Head of caudate nucleus (tissue), 42 donors: ENCODE data around the gene UQCRHL.
A peak's percentile ranks its signal among the peaks of the same experiment; 100 is the strongest.

Experiments used
- DNase-seq, 42 donors: peaks; one replicate each; pipeline versions ENCODE4 v3.0.0 to v3.0.0-alpha.2; 2020 to 2021; ENCODE audit warnings: mixed read lengths in 7 of 42
- intact Hi-C: fragments of 100-400 bp; cut with DNase I; formaldehyde crosslinking; loops from one replicate; pipeline ENCODE4 v1.15.0; 2022

Gene UQCRHL

DNA sequence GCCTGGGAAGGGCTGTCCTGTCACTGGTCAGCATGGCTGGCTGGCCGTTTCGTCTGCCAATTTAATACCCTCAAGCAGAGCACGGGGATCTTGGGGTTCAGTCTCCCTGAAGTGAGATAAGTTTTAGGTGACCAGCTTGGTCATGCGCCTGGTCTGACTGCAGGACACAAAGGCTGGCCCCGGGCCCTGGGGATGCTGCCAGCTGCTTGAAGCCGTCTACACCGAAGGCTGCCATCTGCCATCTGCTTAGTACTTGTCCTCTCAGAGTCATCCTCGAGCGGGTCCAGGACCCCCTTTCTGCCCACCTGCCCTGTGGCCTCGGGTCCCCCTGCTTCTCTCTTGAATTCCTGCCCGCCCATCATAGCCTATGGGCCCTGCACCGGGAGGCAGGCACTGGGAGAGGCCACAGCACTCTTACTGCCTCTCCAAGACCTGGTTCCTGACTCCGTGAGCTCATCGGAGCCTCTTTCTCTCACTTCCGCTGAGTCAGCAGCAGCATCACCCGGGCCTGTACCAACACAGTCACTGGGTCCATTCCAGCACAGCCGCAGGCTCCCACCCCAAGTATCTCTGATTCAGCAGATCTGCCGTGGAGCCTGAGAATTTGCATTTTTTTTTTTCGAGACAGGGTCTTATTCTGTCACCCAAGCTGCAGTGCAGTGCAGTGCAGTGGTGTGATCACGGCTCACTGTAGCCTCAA lies 41.8 kb downstream of the UQCRHL start:
- DNase-seq, result peak in 9 of 42 donors; percentile 11 to 60 (median 30)
- intact Hi-C loops, result no loop called here

GRCh38 chr1:15764890-15765289 lies 42.6 kb downstream of the UQCRHL start:
- intact Hi-C loops, result no loop called here

GRCh38 chr1:15764269-15764764 lies 43.1 kb downstream of the UQCRHL start:
- intact Hi-C loops, result no loop called here
- DNase-seq, result no peak

More at GRCh38 chr1:15764890-15765289, 42.6 kb downstream of the UQCRHL start:
- DNase-seq, result no peak

DNA sequence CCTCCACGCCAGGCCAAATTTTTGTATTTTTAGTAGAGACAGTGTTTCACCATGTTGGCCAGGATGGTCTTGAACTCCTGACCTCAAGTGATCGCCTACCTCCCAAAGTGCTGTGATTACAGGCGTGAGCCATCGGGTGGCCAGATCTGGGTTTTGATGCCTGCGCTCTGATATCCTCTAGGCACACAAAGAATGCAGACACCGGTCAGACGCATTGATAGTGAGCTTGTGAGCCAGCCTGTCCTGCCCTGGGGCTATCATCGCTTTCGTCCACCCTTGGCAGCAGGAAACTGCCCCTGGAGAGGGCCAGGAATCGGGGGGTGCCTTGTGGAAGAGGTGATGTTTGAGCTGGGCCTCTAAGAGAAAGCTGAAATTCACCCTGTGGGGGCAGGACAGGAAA lies 44.9 kb downstream of the UQCRHL start:
- intact Hi-C loops, result no loop called here

GRCh38 chr1:15761366-15762128 lies 45.9 kb downstream of the UQCRHL start:
- no peak for DNase-seq
- intact Hi-C loops, result no loop called here

More for the DNA sequence above, 44.9 kb downstream of the UQCRHL start:
- DNase-seq, result no peak

DNA sequence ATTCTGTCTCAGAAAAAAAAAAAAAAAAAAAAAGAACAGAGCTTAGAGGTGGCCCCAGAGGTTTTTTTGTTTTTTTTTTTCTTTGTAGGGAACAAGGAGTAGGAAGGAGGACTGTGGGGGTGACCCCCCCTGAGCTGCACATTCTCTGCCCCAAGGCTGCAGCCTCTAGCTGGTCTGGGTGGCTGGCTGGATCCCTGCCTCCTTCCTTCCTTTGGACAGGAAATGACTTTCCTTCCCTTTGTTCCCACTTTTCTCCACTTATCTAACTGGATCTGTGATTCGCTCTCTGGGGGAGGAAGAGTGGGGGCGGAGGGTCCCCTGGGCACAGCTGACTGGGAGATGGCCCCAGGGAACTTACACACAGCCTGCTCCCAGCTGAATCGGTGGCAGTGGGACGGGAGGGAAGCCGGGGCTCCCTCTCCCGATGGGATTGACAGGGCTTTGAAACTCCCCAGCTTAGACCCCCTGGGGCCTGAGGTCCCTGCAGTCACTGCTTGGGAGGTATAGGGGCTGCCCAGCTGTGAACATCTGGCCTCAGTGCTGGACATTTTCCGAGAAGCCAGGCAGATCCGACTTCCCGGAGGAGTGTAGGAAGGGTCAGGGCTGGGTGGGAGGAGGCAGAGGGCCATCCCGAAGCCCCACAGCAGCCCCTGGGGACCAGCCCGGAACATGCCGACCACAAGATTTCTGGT lies 46.8 kb downstream of the UQCRHL start:
- no peak for DNase-seq
- intact Hi-C loops, result no loop called here

DNA sequence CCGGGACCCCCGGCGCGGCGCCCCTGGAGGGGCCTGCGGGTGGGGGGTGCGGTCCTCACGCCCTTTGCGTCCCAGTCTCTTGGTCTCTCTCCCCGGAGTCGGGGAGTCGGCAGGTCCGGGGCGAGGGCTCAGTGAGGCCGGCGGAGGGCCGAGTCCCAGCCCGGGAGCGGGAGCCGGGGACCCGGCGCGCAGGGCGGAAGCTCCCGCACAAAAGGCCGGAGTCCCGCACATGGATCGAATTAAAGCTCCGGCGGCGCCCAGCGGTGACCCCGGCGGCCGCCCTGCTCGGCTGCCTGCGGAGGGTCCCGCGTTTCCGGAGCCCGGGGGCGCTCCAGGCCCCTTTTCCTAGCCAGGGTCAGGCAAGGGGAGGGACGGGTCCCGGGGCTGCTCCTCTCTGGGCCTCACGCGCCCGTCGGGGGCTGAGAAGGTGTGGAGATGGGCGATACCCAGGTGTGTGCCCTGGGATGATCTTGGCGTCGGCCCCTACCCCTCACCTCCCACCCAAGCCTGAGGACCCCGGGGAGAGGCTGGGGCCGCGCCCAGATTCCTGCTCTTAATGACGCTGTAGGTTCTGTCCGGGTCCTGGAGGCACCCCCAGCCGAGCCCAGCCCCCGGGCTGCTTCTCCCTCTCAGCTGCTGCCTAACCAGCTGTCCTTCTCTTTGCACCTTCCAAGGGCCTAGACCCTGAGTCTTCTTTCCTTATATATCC lies 48.3 kb downstream of the UQCRHL start:
- intact Hi-C loops, result no loop called here
- DNase-seq, result no peak

DNA sequence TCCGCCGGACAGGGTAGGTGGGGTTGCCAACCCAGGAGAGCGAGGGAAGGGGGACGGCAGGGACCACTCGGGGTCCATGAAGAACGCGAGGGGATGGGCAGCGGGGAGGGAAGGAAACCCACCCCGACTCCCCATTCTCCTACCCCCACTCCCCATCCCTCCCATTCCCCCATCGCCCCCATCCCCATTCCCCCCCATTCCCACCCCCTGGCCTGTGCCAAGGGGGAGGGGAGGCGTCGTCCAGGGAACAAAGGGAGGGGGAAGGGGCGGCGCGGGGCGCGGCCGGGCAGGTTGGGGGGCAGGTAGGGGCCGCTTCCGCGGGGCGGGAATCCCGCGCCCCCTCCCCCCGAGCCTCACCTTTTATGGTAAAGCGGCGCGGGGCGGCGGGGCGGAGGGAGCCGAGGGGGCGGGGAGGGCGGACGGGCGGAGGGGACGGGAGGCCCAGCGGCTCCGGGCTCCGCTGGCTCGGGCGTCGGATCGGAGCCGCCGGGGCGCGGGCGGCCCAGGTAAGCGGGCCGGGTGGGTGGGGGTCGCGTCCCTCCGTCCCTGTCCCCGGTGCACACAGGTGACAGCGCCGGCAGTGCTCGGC lies 49.0 kb downstream of the UQCRHL start, which contains the start of gene FBLIM1:
TSS of gene FBLIM1 (plus strand) at position 453 of the 589 bp plus-strand sequence. CDS start 6,189 bp downstream, outside the sequence.
- intact Hi-C loops, result no loop called here
- no peak for DNase-seq

DNA sequence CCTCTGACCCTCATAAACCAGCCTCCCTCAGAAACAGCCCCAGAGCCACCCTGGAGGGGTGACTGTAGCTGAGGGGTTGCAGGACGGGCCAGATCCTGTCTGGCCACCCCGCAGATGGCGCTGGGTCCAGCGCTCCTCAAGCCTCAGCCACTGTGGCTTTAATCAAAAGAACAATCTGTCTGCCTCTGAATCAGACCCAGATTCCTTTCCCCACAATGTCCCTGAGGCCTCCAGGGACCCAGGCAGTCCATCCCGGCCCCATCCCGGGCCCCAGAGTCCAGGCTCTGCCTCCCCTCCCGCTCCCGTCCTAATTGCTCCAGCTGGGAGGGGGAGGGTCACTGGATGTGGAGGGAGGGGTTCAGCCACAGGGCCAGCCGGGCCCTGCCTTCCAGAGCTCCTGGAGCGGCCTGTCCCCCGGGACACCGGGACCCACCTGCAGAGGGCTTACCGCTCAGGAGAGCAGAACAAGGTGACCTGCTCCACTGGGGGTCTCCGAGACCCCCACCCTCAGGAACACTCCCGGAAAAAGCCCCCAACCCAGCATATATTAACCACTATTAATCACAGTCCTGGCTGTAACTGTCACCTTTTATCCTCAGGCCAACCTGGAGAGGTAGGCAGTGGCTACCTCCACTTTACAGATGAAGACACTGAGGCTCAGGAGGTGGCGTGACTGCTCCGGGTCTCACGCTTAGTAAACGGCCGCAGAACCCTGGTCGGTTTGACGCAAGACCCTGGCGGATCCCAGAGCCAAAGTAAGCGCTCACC lies 49.7 kb downstream of the UQCRHL start:
- intact Hi-C loops, result no loop called here
- DNase-seq, result no peak
